HG02938 (cell line): ENCODE results near the gene SECTM1.

Experiments used
- ATAC-seq: cut with Tn5 transposase; IDR thresholded peaks from one replicate; pipeline ENCODE4 v1.9.1; 2021; ENCODE audit warnings: mild to moderate bottlenecking, moderate library complexity; ENCODE audit not compliant: unreplicated experiment

SECTM1 gene

DNA sequence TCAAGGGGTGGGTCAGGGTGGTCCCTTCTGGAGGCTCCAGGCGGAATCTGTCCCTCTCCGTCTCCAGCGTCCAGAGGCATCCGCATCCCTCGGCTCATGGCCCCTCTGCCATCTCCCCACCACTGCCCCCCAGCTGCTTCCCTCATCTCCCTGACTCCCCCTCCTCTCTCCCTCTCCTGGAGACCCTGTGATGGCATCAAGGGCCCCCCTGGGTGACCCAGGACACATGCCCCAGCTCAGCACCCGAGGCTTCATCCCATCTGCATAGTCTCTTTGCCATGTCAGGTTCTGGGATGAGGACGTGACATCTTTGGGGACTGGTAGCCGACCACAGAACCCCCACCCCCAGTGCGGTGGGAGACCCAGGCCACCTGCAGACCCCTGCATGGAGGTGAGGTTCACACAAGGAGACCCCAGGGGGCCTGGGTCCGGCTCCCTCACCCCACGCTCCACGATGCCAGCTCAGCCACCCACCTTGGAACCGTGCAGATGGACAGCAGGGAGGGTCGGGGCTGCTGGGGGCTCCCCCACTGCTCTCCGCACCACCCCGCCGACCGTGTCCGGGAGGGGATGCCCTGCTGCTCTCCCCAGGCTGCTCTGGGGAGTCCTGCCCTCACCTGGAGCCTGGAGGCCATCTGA is 3.8 kb downstream of the SECTM1 start:
- no peak for ATAC-seq

DNA sequence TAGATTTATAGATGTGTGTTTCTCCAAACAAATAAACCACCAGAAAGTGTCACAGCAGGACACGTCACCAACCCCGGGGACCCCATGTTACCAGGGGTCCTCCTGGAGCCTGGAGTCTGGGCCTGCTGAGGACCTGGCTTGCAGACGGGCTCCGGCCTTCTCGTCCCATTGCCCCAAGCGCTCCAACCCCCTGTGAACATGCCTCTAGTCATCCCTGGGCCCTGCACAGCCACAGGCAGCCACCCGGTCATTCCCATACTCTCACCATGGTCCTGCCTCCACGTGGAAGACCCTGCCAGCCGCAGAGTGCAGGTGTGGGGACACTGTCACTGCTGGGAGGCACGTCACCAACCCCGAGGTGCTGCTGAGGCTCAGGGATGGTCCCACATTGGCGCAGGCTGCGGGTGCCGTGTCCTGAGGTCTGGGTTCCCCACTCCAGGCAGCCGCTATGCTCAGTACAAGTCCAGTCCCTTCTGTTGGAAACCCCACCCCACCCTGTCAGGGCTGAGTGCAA is 4.5 kb downstream of the SECTM1 start:
- ATAC-seq, result no peak

- ATAC-seq, result no peak
Observed at GRCh38 chr17:82328141-82328993, 5.2 kb downstream of the SECTM1 start.

GRCh38 chr17:82327757-82328140 is 5.8 kb downstream of the SECTM1 start:
- ATAC-seq, result no peak

GRCh38 chr17:82327289-82327688 is 6.3 kb downstream of the SECTM1 start:
- no peak for ATAC-seq

GRCh38 chr17:82325286-82326180 is 8.0 kb downstream of the SECTM1 start:
- no peak for ATAC-seq

DNA sequence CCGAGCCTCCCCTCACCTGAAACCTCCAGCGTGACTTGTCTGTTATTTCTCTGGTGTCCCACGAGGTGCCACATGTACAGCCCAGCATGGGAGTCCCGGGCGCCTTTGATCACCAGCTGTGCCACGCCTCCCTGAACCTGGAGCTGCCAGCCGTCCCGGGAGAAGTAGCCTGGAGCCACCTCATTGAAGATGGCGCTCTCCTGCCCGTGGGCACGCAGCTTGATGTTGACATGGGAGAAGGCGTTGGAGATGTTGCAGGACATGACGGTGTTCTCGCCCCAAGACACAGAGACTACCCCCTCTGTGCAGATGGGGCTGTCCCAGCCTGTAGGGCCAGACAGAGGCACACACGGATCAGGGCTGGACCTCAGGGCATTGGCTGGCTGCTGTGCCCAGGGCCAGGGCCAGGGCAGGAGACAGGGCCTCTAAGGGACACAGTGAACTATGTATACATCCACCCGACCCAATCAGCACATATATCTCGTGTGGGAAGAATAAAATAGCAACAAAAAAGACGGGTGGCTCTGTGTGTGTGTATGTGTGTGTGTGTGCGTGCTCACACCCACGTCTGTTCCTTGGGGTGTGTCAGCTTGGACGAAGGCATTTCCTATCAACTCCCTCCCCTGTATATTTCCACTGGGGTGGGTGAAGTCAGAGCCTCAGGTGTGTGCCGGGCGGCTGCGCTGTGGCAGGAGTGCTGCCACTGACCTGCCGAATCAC is 8.8 kb downstream of the SECTM1 start:
- ATAC-seq, result no peak

- ATAC-seq, result no peak
Observed at GRCh38 chr17:82323514-82324234, 9.9 kb downstream of the SECTM1 start.

- ATAC-seq, result no peak
Observed at GRCh38 chr17:82322526-82323453, 10.8 kb downstream of the SECTM1 start.

GRCh38 chr17:82321947-82322466 is 11.6 kb downstream of the SECTM1 start:
- ATAC-seq, result no peak

DNA sequence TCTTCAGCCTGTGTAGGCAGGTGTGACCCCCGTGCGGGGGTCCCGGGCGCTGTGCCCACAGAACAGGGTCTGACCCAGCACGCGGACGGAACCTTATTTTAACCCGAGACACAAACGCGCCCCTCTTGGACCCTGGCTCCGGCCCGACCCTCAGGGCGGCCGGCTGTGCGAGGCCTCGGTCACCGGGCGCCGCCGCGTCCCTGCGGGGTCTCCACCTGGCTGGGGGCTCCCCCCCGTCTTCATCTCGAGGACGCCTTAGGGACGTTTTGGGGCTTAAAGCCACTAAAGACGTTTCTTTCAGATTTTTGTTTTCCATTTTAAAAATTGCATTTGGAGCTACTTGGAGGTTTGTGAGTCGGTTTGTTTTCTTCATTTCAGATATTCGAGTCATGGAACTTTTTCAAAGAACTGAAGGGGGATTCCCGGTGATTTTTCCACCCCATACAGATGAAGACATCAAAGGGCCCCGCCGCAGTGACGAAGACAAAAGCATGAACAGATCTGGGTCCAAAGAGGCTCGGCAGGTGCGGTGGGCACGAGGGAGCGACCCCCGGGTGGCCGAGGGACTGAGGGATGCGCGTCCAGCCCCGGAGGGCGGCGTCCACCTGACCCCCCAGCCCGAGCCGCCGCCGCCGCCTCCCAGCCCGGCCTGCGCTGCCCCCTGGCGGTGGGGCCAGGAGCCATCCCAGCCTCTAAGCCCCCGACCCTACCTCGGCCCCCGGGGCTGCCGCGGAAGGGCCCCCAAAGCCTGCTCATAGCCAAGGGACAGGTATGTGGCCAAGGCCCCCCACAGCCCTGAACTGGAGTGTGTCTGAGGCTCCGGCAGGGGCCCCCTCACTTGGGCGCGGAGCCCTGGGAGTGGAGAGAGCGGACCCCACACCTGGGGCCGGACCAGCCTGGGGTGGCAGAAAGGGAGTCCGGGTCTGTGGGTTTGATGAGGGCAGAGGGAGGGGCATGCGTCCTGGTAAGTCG is 12.3 kb downstream of the SECTM1 start:
- no peak for ATAC-seq

DNA sequence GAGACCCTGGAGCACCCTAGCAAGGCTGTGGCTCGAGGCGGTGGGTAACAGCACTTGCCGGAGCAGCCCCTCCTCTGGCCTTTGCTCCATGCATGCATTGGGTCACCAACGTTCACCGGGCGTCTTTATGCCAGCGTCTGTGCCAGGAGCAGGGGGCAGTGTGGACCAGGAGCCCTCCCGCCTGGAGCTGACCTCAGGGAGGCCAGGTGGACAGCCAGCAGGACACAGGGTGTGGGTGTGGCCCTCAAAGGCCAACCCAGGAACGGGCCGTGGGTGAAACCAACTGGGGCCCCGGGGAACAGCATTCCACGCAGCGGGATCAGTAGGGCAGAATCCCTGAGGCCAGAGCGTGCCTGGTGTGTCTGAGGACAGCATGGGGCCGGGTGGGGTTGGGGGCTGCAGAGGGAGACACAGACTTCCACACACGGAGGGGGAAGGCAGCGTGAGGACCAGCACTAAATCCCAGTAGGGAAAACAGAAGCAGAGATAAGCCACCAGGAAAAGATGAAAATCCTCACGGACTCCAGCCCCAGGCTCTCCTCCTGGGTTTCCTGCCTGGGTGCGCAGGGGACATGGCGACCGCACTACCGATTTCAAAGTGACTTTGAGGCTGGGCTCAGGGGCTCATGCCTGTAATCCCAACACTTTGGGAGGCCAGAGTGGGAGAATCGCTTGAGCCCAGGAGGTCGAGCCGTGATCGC is 13.3 kb downstream of the SECTM1 start:
- ATAC-seq, result no peak

- no peak for ATAC-seq
Observed at GRCh38 chr17:82319619-82320062, 13.9 kb downstream of the SECTM1 start.

GRCh38 chr17:82318772-82319606 is 14.6 kb downstream of the SECTM1 start:
- no peak for ATAC-seq

DNA sequence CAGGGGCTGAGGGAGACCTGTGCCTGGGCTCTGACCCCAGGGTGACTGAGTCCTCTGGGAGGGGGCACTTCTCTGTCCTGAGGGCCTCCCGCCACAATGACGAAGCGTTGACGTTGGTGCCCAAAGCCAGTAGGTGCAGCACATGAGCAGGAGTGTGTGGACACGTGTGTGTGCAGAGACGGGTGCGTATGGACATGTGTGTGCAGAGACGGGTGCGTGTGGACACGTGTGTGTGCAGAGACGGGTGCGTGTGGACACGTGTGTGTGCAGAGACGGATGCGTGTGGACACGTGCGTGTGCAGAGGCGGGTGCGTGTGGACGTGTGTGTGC is 15.4 kb downstream of the SECTM1 start:
- no peak for ATAC-seq
